SK-N-MC (cell line): Measurements from ENCODE around the gene ECE1.

Experiments
- EZH2 ChIP-seq: fragments of 200-600 bp; sonication (generic); IDR thresholded peaks from one replicate; pipeline ENCODE4 v1.6.1; 2017; ENCODE audit warnings: antibody characterized with exemption
- POLR2AphosphoS5 ChIP-seq: IDR thresholded peaks from 2 replicates; pipeline ENCODE4 v1.6.1; 2012; ENCODE audit warnings: mild to moderate bottlenecking, low read depth, low read length, borderline replicate concordance

DNA sequence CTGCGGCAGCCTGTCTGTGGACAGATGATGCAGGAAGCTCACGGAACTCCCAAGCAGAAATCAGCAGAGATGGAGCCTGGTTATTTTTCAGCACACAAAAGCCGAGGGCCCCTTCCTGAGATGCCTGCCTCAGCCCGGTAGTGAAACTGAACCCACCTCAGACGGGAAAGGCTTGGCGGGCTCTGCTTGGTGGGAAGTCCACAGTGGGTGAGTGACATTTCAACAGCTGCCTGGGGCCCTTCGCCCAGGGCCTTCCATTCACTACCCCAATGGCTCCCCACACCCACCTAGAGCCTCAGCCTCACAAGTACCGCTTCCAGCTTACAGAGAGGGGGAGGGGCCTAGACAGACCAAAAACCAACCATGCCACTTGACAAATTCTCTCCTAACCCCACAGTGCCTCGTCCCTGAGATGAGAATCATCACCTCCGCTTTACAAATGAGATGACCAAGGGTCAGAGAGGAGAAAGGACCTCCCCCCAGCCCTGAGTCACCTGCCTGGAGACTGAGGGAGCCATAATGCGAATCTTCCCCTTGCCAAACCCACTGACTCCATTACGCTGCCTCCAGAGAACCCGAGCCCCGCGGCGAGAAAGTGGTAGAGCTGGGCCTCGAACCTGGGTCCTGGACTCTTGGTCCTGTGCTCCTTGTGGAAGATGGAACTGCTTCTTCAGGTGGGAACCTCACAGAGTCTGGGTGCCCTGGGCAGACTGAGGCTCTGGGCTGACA lies 3.4 kb upstream of the ECE1 start:
- TF ChIP-seq EZH2, result no peak
- TF ChIP-seq POLR2AphosphoS5, result no peak
